Uterus (tissue), 4 donors: ENCODE data around the gene ZSCAN12. TPM values are rescaled to one million over a fixed set of nuclear protein-coding genes. Genes with fewer than 3 reads are reported as not detected.
"Not testable (repeated sequence)": the region's sequence is repeated elsewhere in the genome, so short reads cannot be mapped to it uniquely, and the experiment has no call there.

Experiments
- DNase-seq, 2 donors: peaks; one replicate each; pipeline ENCODE4 v3.0.0-alpha.2; 2019 to 2020
- H3K27ac ChIP-seq, 2 donors: fragments of 200-600 bp; sonication (generic); 1 replicate in 1 of 2; 2 replicates in 1 of 2; pipeline ENCODE4 v1.5.1; 2016 to 2018
- H3K27me3 ChIP-seq, 2 donors: fragments of 200-600 bp; sonication (generic); one replicate each; pipeline ENCODE4 v1.5.1; 2018 to 2019; ENCODE audit warnings: control low read depth in 1 of 2
- H3K36me3 ChIP-seq, 2 donors: fragments of 200-600 bp; sonication (generic); one replicate each; pipeline ENCODE4 v1.5.1; 2019; ENCODE audit warnings: control low read depth in 1 of 2
- H3K4me1 ChIP-seq, 2 donors: fragments of 200-600 bp; sonication (generic); one replicate each; pipeline ENCODE4 v1.5.1; 2018 to 2019; ENCODE audit warnings: control low read depth in 1 of 2
- H3K4me3 ChIP-seq, 2 donors: fragments of 200-600 bp; sonication (generic); 1 replicate in 1 of 2; 2 replicates in 1 of 2; pipeline ENCODE4 v1.5.1; 2018 to 2019; ENCODE audit warnings: mild to moderate bottlenecking in 1 of 2
- H3K9me3 ChIP-seq, 2 donors: fragments of 200-600 bp; sonication (generic); one replicate each; pipeline ENCODE4 v1.5.1; 2019; ENCODE audit warnings: control low read depth in 1 of 2
- CTCF ChIP-seq, 4 experiments: fragments of 200-600 bp in 2 of 4; fragments of 450-650 bp in 2 of 4; sonication (generic) in 2 of 4; IDR thresholded peaks; one replicate each; pipeline ENCODE4 v1.5.1; 2016 to 2019; ENCODE audit warnings: antibody characterized with exemption in 4 of 4, mild to moderate bottlenecking in 2 of 4, moderate library complexity in 1 of 4
- POLR2A ChIP-seq, 2 donors: fragments of 450-650 bp; IDR thresholded peaks; one replicate each; pipeline ENCODE4 v1.6.1; 2016; ENCODE audit warnings: antibody characterized with exemption in 2 of 2, mild to moderate bottlenecking in 1 of 2, moderate library complexity in 1 of 2
- intact Hi-C: fragments of 100-400 bp; cut with DNase I; formaldehyde crosslinking; loops from one replicate; pipeline ENCODE4 v1.15.1; 2023; ENCODE audit warnings: low total_unique reads
- total RNA-seq, 4 donors: library from RNA; depleted of rRNA in 3 of 4; stranded (reverse); fragments of >200 nt in 3 of 4; gene quantifications; one replicate each; pipeline versions ENCODE4 v1.1.0 to v1.2.4, GENCODE V29; 2014 to 2023
- donor health status: DM: yes; HTN: yes; CAD: no.

Gene ZSCAN12
- total RNA-seq, 4 donors from 2014 or later: 3.8 to 22.2 (median 8.4) TPM

- TF ChIP-seq CTCF (IDR thresholded peaks at IDR 0.05) (no peak), POLR2A (IDR thresholded peaks at IDR 0.05) (no peak)
- Histone ChIP-seq H3K36me3 (no peaks in the 10 kb centered on the region), H3K4me3 (no peak overlapping the region)
These were observed 38.6 kb downstream of the ZSCAN12 start for GRCh38 chr6:28360961-28361360.

GRCh38 chr6:28359562-28359961 lies 40.0 kb downstream of the ZSCAN12 start:
- H3K36me3 ChIP-seq, H3K27me3 ChIP-seq, H3K4me1 ChIP-seq, H3K27ac ChIP-seq, H3K9me3 ChIP-seq, DNase-seq, H3K4me3 ChIP-seq: not testable (repeated sequence)
- intact Hi-C loops: loop anchor here (10.0 kb wide), 1 partner anchor 225 kb away; no protein-coding TSS in a partner anchor

More at GRCh38 chr6:28360961-28361360, 38.6 kb downstream of the ZSCAN12 start:
- H3K27ac ChIP-seq: no peak overlapping the region
- DNase-seq: no peak
- no peaks in the 10 kb centered on the region for H3K9me3 ChIP-seq
- no peaks in the 10 kb centered on the region for H3K27me3 ChIP-seq
- H3K4me1 ChIP-seq: no peaks in the 10 kb centered on the region
- intact Hi-C loops: no loop called here

GRCh38 chr6:28357036-28357435 lies 42.5 kb downstream of the ZSCAN12 start:
- Histone ChIP-seq H3K4me1 (no peaks in the 10 kb centered on the region), H3K4me3 (no peak overlapping the region), H3K27me3 (no peaks in the 10 kb centered on the region), H3K27ac (no peak overlapping the region), H3K36me3 (no peaks in the 10 kb centered on the region), H3K9me3 (no peaks in the 10 kb centered on the region)
- DNase-seq: no peak
- intact Hi-C loops: loop anchor here (10.0 kb wide), 1 partner anchor 222 kb away; no protein-coding TSS in a partner anchor
- TF ChIP-seq CTCF (IDR thresholded peaks at IDR 0.05) (no peak), POLR2A (IDR thresholded peaks at IDR 0.05) (no peak)

GRCh38 chr6:28356666-28357020 lies 42.9 kb downstream of the ZSCAN12 start:
- Histone ChIP-seq H3K36me3 (no peaks in the 10 kb centered on the region), H3K4me1 (no peaks in the 10 kb centered on the region), H3K27ac (peak overlapping the region; percentile 90 to 94), H3K9me3 (no peaks in the 10 kb centered on the region), H3K4me3 (no peak overlapping the region), H3K27me3 (no peaks in the 10 kb centered on the region)
- TF ChIP-seq CTCF (IDR thresholded peaks at IDR 0.05) (no peak), POLR2A (IDR thresholded peaks at IDR 0.05) (no peak)
- intact Hi-C loops: loop anchor here (10.0 kb wide), 1 partner anchor 222 kb away; no protein-coding TSS in a partner anchor
- no peak for DNase-seq

- H3K4me1 ChIP-seq: peaks cover 0 to under 1% of the 10 kb centered on the region in 2 donors
These were observed 43.5 kb downstream of the ZSCAN12 start for GRCh38 chr6:28355743-28356665.

More at GRCh38 chr6:28355743-28356665, 43.5 kb downstream of the ZSCAN12 start:
- Histone ChIP-seq H3K27me3 (no peaks in the 10 kb centered on the region), H3K9me3 (no peaks in the 10 kb centered on the region), H3K27ac (peak overlapping the region; percentile 90 to 94), H3K36me3 (no peaks in the 10 kb centered on the region), H3K4me3 (peak overlapping the region; percentile 62 to 66)
- intact Hi-C loops: loop anchor here (10.0 kb wide), 1 partner anchor 221 kb away; no protein-coding TSS in a partner anchor
- peak; percentile 69 to 87 for DNase-seq
- TF ChIP-seq CTCF (IDR thresholded peaks at IDR 0.05): peak; percentile 84 to 93 (median 88)
- no peak for TF ChIP-seq POLR2A (IDR thresholded peaks at IDR 0.05)
